ENCODE results near the gene SFXN2.
A peak's percentile ranks its signal among the peaks of the same experiment; 100 is the strongest.

SFXN2 gene

DNA sequence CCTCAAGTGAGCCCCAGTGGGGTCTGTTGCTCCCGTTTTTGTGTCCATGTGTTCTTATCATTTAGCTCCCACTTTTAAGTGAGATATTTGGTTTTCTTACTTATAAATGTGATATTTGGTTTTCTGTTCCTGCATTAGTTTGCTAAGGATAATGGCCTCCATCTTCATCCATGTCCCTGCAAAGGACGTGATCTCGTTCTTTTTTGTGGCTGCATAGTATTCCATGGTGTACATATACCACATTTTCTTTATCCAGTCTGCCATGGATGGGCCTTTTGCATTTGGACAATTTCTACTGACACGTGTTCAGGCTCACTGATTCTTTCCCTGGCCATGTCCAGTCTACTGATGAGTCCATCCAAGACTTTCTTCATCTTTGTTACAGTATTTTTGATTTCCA is 9.6 kb downstream of the SFXN2 start:
- TF ChIP-seq ZFX (IDR thresholded peaks at IDR 0.05) (no peak), CTCF (conservative IDR thresholded peaks at IDR 0.05) (no peak)
- H3K27ac ChIP-seq: peak overlapping the region; percentile 41; the same call in 1 of the 2 replicates

DNA sequence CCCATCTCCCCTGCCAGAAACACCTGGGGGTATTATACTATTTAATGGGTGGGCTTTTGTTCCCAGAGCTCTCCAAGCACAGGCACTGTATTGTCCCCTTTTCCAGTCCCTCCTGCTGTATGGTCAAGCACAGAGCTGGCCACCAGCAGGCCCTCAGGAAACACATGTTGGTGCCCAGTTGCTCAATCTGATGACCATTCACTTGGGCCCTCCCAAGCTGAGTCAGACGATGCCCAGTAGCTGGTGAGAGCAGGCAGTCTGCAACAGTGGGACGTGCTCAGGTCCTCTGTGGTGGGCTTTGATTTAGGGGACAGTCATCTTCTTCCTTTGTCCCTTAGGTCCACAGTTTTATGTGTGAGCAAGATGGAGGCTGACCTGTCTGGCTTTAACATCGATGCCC is 11.8 kb downstream of the SFXN2 start:
- TF ChIP-seq ZFX (IDR thresholded peaks at IDR 0.05) (no peak), CTCF (conservative IDR thresholded peaks at IDR 0.05) (no peak)
- H3K27ac ChIP-seq: no peak overlapping the region

- TF ChIP-seq CTCF (conservative IDR thresholded peaks at IDR 0.05) (no peak), ZFX (IDR thresholded peaks at IDR 0.05) (no peak)
- no peak overlapping the region for H3K27ac ChIP-seq
Observed at GRCh38 chr10:102727037-102727818, 12.8 kb downstream of the SFXN2 start.

DNA sequence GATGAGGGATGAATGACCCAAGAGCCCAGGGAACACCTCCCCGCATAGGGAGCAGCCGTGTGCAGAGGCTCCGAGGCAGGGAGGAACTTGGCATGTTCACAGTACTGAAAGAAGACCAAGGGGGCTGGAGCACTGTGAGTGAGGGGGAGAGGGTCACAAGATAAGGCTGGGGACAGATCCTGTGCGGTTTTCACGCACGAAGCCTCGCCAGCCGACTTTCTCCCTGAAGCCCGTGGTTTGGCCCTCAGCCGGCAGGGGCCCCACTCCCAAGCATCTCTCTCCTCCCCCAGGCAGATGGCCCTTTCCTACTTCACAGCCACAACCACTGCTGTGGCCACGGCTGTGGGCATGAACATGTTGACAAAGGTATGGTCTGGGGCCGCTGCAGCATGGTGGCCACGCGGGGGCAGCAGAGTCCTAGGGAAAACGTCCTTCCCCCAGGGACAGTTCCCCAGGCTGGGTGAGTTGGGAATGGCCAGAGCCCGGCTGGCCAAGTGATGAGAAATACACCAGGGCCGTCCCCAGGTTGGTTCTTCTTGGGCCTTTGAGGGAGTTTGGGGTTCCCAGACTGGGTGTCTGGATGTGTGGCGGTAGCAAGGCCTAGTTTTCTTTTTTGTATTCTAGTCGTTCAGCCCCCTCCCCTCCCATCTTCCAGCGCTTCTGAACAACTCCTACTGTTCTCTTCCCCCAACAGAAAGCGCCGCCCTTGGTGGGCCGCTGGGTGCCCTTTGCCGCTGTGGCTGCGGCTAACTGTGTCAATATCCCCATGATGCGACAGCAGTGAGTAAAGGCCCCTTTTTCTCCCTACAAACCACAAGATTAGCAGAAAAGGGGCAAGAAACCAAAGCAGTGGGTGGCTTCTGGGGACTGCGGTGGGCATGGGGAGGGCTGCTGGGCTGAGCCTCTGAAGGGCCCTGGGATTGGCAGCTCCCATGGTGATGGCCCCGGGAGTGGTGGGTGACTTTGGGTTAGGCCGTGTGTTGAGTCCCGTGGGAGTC is 14.9 kb downstream of the SFXN2 start:
- TF ChIP-seq CTCF (conservative IDR thresholded peaks at IDR 0.05) (peak; percentile 96), ZFX (IDR thresholded peaks at IDR 0.05) (no peak)
- H3K27ac ChIP-seq: no peak overlapping the region

GRCh38 chr10:102731222-102731800 is 16.9 kb downstream of the SFXN2 start:
- no peak for TF ChIP-seq CTCF (conservative IDR thresholded peaks at IDR 0.05)
- no peak for TF ChIP-seq ZFX (IDR thresholded peaks at IDR 0.05)
- no peak overlapping the region for H3K27ac ChIP-seq

GRCh38 chr10:102732661-102733060 is 18.2 kb downstream of the SFXN2 start:
- no peak for TF ChIP-seq CTCF (conservative IDR thresholded peaks at IDR 0.05)
- TF ChIP-seq ZFX (IDR thresholded peaks at IDR 0.05): no peak
- no peak overlapping the region for H3K27ac ChIP-seq

Data from C4-2B (cell line).